NCI-H226 (cell line): ENCODE data around the gene VSTM4.
A peak's percentile ranks its signal among the peaks of the same experiment; 100 is the strongest.

Experiments used
- DNase-seq: peaks from one replicate; pipeline ENCODE4 v3.0.0-alpha.2; 2015

The VSTM4 gene

GRCh38 chr10:49090696-49091380, 24.5 kb downstream of the VSTM4 start:
- no peak for DNase-seq

GRCh38 chr10:49090189-49090575, 25.1 kb downstream of the VSTM4 start:
- no peak for DNase-seq

- no peak for DNase-seq
These were observed 25.6 kb downstream of the VSTM4 start for GRCh38 chr10:49089557-49090188.

- no peak for DNase-seq
These were observed 26.2 kb downstream of the VSTM4 start for GRCh38 chr10:49089152-49089551.

GRCh38 chr10:49086889-49087288, 28.4 kb downstream of the VSTM4 start:
- no peak for DNase-seq

- DNase-seq = no peak
These were observed 32.1 kb downstream of the VSTM4 start for GRCh38 chr10:49083261-49083660.

GRCh38 chr10:49082766-49083165, 32.6 kb downstream of the VSTM4 start:
- no peak for DNase-seq

- no peak for DNase-seq
These were observed 33.6 kb downstream of the VSTM4 start for GRCh38 chr10:49081547-49082275.

GRCh38 chr10:49080965-49081364, 34.4 kb downstream of the VSTM4 start:
- no peak for DNase-seq

- DNase-seq = no peak
These were observed 35.3 kb downstream of the VSTM4 start for GRCh38 chr10:49080071-49080470.

- no peak for DNase-seq
These were observed 35.8 kb downstream of the VSTM4 start for GRCh38 chr10:49079499-49079898.

- no peak for DNase-seq
These were observed 36.2 kb downstream of the VSTM4 start for GRCh38 chr10:49079072-49079471.

GRCh38 chr10:49078433-49078832, 36.9 kb downstream of the VSTM4 start:
- DNase-seq = no peak

GRCh38 chr10:49076741-49077521, 38.4 kb downstream of the VSTM4 start:
- DNase-seq = no peak

GRCh38 chr10:49076319-49076718, 39.0 kb downstream of the VSTM4 start:
- DNase-seq = no peak

GRCh38 chr10:49075743-49076142, 39.6 kb downstream of the VSTM4 start:
- DNase-seq = no peak

- DNase-seq = no peak
These were observed 40.3 kb downstream of the VSTM4 start for GRCh38 chr10:49074836-49075682.

GRCh38 chr10:49072166-49072885, 43.0 kb downstream of the VSTM4 start:
- no peak for DNase-seq

- peak; percentile 14 for DNase-seq
These were observed 44.1 kb downstream of the VSTM4 start for GRCh38 chr10:49071160-49071761.

- DNase-seq = no peak
These were observed 44.6 kb downstream of the VSTM4 start for GRCh38 chr10:49070701-49071100.

GRCh38 chr10:49068672-49069217, 46.6 kb downstream of the VSTM4 start:
- DNase-seq = no peak
